ENCODE results near the gene GJD2.

The GJD2 gene

GRCh38 chr15:34776606-34777105, 21.9 kb upstream of the GJD2 start:
- DNase-seq (ENCODE audit: low read depth) = no peak
- TF ChIP-seq CTCF (IDR thresholded peaks at IDR 0.05; ENCODE audit: low read depth, low read length, missing control alignments) = no peak
- H3K4me3 ChIP-seq (ENCODE audit: low read depth, low read length) = no peak overlapping the region
- in situ Hi-C loops (cut with HindIII; ENCODE audit: low sequenced_read_pairs) = no loop called here

DNA sequence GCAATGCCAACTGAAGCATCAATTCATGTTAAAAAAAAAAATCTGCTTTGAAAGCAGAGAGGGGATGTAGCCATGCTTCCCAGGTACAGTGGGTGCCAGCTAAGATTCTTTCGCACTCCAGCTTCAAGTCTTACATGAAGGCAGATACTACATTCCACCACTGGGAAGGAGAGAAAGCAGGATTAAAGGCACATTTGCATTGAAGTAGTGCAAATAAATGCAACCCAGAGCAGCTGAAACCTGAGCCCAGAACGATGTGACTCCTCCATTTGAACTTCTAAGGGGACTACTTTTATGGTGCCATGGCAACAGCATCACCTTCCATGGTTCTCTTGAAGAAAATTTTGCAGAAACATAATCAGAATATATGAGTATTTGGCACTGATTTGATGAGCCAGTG, 19.1 kb upstream of the GJD2 start:
- no peak for TF ChIP-seq CTCF (IDR thresholded peaks at IDR 0.05; ENCODE audit: low read depth, low read length, missing control alignments)
- H3K4me3 ChIP-seq (ENCODE audit: low read depth, low read length) = no peak overlapping the region
- in situ Hi-C loops (cut with HindIII; ENCODE audit: low sequenced_read_pairs) = no loop called here
- no peak for DNase-seq (ENCODE audit: low read depth)

DNA sequence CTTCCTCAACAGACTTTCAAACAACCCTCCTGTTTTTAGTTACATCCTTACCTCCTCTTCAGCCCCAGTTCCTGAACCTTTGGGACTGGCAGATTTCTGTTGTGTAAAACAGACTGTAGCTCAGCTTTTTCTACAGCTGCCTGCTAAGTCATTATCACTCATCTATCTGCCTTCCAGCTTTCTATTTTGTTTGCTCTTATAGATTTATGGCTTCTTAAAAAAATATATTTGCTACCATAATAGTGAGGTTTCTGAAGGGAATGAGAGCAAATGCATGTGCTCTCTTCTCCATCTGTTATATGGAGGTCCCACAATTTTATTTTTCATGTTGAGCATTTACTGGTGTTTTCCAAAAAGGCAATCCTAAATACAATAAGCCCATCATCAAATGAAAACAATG, 18.2 kb upstream of the GJD2 start:
- no peak for DNase-seq (ENCODE audit: low read depth)
- in situ Hi-C loops (cut with HindIII; ENCODE audit: low sequenced_read_pairs) = no loop called here
- H3K4me3 ChIP-seq (ENCODE audit: low read depth, low read length) = no peak overlapping the region
- TF ChIP-seq CTCF (IDR thresholded peaks at IDR 0.05; ENCODE audit: low read depth, low read length, missing control alignments) = no peak

- no peak overlapping the region for H3K4me3 ChIP-seq (ENCODE audit: low read depth, low read length)
- no peak for DNase-seq (ENCODE audit: low read depth)
- in situ Hi-C loops (cut with HindIII; ENCODE audit: low sequenced_read_pairs) = no loop called here
- TF ChIP-seq CTCF (IDR thresholded peaks at IDR 0.05; ENCODE audit: low read depth, low read length, missing control alignments) = no peak
These were observed 17.5 kb upstream of the GJD2 start for GRCh38 chr15:34772312-34772711.

- no peak overlapping the region for H3K4me3 ChIP-seq (ENCODE audit: low read depth, low read length)
- TF ChIP-seq CTCF (IDR thresholded peaks at IDR 0.05; ENCODE audit: low read depth, low read length, missing control alignments) = no peak
- in situ Hi-C loops (cut with HindIII; ENCODE audit: low sequenced_read_pairs) = no loop called here
- DNase-seq (ENCODE audit: low read depth) = no peak
These were observed 14.9 kb upstream of the GJD2 start for GRCh38 chr15:34769711-34770110.

GRCh38 chr15:34768530-34768929, 13.7 kb upstream of the GJD2 start:
- no peak overlapping the region for H3K4me3 ChIP-seq (ENCODE audit: low read depth, low read length)
- no peak for DNase-seq (ENCODE audit: low read depth)
- TF ChIP-seq CTCF (IDR thresholded peaks at IDR 0.05; ENCODE audit: low read depth, low read length, missing control alignments) = no peak
- in situ Hi-C loops (cut with HindIII; ENCODE audit: low sequenced_read_pairs) = no loop called here

DNA sequence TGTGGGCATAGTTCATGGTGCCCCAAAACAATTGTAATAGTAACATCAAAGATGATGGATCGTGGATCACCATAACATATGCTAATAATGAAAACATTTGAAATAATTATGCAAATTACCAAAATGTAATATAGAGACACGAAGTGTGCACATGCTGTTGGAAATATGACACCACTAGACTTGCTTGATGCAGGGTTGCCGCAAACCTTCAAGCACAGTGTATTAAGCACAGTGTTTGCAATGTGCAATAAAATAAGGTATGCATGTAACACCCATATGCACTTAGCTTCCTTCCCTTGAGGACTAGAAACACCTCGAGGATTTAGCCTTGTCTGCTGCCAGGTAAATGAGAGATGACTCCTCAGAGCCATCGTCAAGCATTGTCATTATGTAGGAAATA, 10.9 kb upstream of the GJD2 start:
- no peak overlapping the region for H3K4me3 ChIP-seq (ENCODE audit: low read depth, low read length)
- DNase-seq (ENCODE audit: low read depth) = no peak
- TF ChIP-seq CTCF (IDR thresholded peaks at IDR 0.05; ENCODE audit: low read depth, low read length, missing control alignments) = no peak
- in situ Hi-C loops (cut with HindIII; ENCODE audit: low sequenced_read_pairs) = no loop called here
